Activated CD8-positive, alpha-beta T cell treated with anti-CD3 and anti-CD28 coated beads for 36 hours (primary cell): ENCODE results near the gene L1CAM. TPM values are rescaled to one million over a fixed set of nuclear protein-coding genes. Genes with fewer than 3 reads are reported as not detected.
A peak's percentile ranks its signal among the peaks of the same experiment; 100 is the strongest.

Source experiments
- ATAC-seq: fragments of 200-7000 bp; cut with Tn5 transposase; one replicate; pipeline ENCODE4 v1.10.0; 2021; ENCODE audit warnings: mild to moderate bottlenecking, moderate library complexity
- CTCF ChIA-PET: fragments of 350-600 bp; sonication (Branson Sonifier 250); formaldehyde crosslinking; loops from one replicate; lab custom pipeline; 2021; ENCODE audit warnings: antibody characterized with exemption; lab: Charles Lee
- POLR2A ChIA-PET: fragments of 350-600 bp; sonication (Branson Sonifier 250); formaldehyde crosslinking; loops from one replicate; lab custom pipeline; 2021; ENCODE audit warnings: antibody characterized with exemption; lab: Charles Lee
- DNase-seq: peaks from one replicate; pipeline ENCODE4 v3.0.0-alpha.2; 2020
- H3K27ac Mint-ChIP-seq: one replicate; pipeline ENCODE4 v1.8.0; 2021; ENCODE audit warnings: mild to moderate bottlenecking, mixed read lengths
- H3K27me3 Mint-ChIP-seq: one replicate; pipeline ENCODE4 v1.8.0; 2021; ENCODE audit warnings: mixed read lengths
- H3K36me3 Mint-ChIP-seq: one replicate; pipeline ENCODE4 v1.8.0; 2021; ENCODE audit warnings: low read depth, mixed read lengths
- H3K4me1 Mint-ChIP-seq: one replicate; pipeline ENCODE4 v1.8.0; 2021; ENCODE audit warnings: low read depth, mixed read lengths
- H3K4me3 Mint-ChIP-seq: one replicate; pipeline ENCODE4 v1.8.0; 2021; ENCODE audit warnings: mild to moderate bottlenecking, moderate library complexity, mixed read lengths
- H3K9me3 Mint-ChIP-seq: one replicate; pipeline ENCODE4 v1.8.0; 2021; ENCODE audit warnings: mixed read lengths
- CTCF ChIP-seq: fragments of 200-600 bp; IDR thresholded peaks from one replicate; pipeline ENCODE4 v1.8.0; 2022; ENCODE audit warnings: antibody characterized with exemption, mild to moderate bottlenecking
- intact Hi-C: fragments of 100-400 bp; cut with micrococcal nuclease; formaldehyde crosslinking; loops from one replicate; pipeline ENCODE4 v1.10.0; 2022
- total RNA-seq, 2 experiments: library from RNA; stranded (reverse); gene quantifications; one replicate each; pipeline ENCODE4 v1.2.3, GENCODE V29; 2021

The L1CAM gene
- total RNA-seq, 2 experiments from 2014 or later: 2.1 to 2.2 TPM

- no peak for DNase-seq
- Mint-ChIP-seq H3K27ac (no peak overlapping the region), H3K36me3 (no peaks in the 10 kb centered on the region), H3K9me3 (no peaks in the 10 kb centered on the region), H3K27me3 (no peaks in the 10 kb centered on the region), H3K4me3 (no peak overlapping the region), H3K4me1 (peaks cover 42% of the 10 kb centered on the region)
- no peak for ATAC-seq
- CTCF ChIA-PET: no interaction called here
- POLR2A ChIA-PET: interaction anchor here (1.1 to 1.5 kb wide), 3 partner anchors 21 to 46 kb away, joined by 3 to 5 read pairs (median 4); partner anchors contain the start of gene ARHGAP4
- TF ChIP-seq CTCF: no peak
- intact Hi-C loops: no loop called here
Observed at GRCh38 chrX:153902385-153902784, 16.4 kb upstream of the L1CAM start.

GRCh38 chrX:153901753-153902140, 15.8 kb upstream of the L1CAM start:
- Mint-ChIP-seq H3K27me3 (no peaks in the 10 kb centered on the region), H3K4me3 (no peak overlapping the region), H3K36me3 (no peaks in the 10 kb centered on the region), H3K4me1 (peaks cover 42% of the 10 kb centered on the region), H3K9me3 (no peaks in the 10 kb centered on the region), H3K27ac (no peak overlapping the region)
- intact Hi-C loops: no loop called here
- no peak for TF ChIP-seq CTCF
- no peak for DNase-seq
- no peak for ATAC-seq
- POLR2A ChIA-PET: interaction anchor here (1.1 to 1.5 kb wide), 3 partner anchors 21 to 47 kb away, joined by 3 to 5 read pairs (median 4); partner anchors contain the start of gene ARHGAP4
- CTCF ChIA-PET: no interaction called here

- CTCF ChIA-PET: interaction anchor here (0.6 kb wide), 1 partner anchor 943 kb away, joined by 3 read pairs; no protein-coding TSS in a partner anchor
- DNase-seq: peak; percentile 80
Observed at GRCh38 chrX:153900831-153901752, 15.1 kb upstream of the L1CAM start.

GRCh38 chrX:153897899-153898298, 11.9 kb upstream of the L1CAM start:
- ATAC-seq (no peak), DNase-seq (no peak)
- Mint-ChIP-seq H3K4me3 (no peak overlapping the region), H3K4me1 (peaks cover 22% of the 10 kb centered on the region), H3K9me3 (no peaks in the 10 kb centered on the region), H3K36me3 (peaks cover 1% of the 10 kb centered on the region), H3K27ac (no peak overlapping the region), H3K27me3 (no peaks in the 10 kb centered on the region)
- CTCF ChIA-PET: no interaction called here
- intact Hi-C loops: no loop called here
- POLR2A ChIA-PET: no interaction called here
- no peak for TF ChIP-seq CTCF

More at GRCh38 chrX:153900831-153901752, 15.1 kb upstream of the L1CAM start:
- Mint-ChIP-seq H3K36me3 (no peaks in the 10 kb centered on the region), H3K27me3 (no peaks in the 10 kb centered on the region), H3K4me1 (peaks cover 39% of the 10 kb centered on the region), H3K9me3 (no peaks in the 10 kb centered on the region), H3K4me3 (peak overlapping the region; percentile 60), H3K27ac (peak overlapping the region; percentile 61)
- intact Hi-C loops: no loop called here
- POLR2A ChIA-PET: interaction anchor here (0.7 to 1.4 kb wide), 3 partner anchors 12 to 79 kb away, joined by 3 to 6 read pairs (median 3); partner anchors contain the start of gene ARHGAP4
- peak; percentile 84 for ATAC-seq
- no peak for TF ChIP-seq CTCF

- CTCF ChIA-PET: interaction anchor here (1.0 to 2.2 kb wide), 2 partner anchors 11 to 125 kb away, joined by 3 to 5 read pairs; partner anchors contain the start of gene PLXNB3
- POLR2A ChIA-PET: interaction anchor here (1.2 to 1.3 kb wide), 2 partner anchors 11 to 163 kb away, joined by 3 to 4 read pairs; no protein-coding TSS in a partner anchor
- Mint-ChIP-seq H3K27me3 (peaks cover 20% of the 10 kb centered on the region), H3K27ac (no peak overlapping the region), H3K4me3 (no peak overlapping the region), H3K9me3 (no peaks in the 10 kb centered on the region), H3K4me1 (peaks cover 2% of the 10 kb centered on the region), H3K36me3 (no peaks in the 10 kb centered on the region)
- intact Hi-C loops: no loop called here
- ATAC-seq (no peak), DNase-seq (no peak)
- no peak for TF ChIP-seq CTCF
Observed at GRCh38 chrX:153889123-153889522, 3.1 kb upstream of the L1CAM start.
